ENCODE measurements around the gene UPB1.
"Not testable (repeated sequence)": the region's sequence is repeated elsewhere in the genome, so short reads cannot be mapped to it uniquely, and the experiment has no call there.

Gene UPB1

DNA sequence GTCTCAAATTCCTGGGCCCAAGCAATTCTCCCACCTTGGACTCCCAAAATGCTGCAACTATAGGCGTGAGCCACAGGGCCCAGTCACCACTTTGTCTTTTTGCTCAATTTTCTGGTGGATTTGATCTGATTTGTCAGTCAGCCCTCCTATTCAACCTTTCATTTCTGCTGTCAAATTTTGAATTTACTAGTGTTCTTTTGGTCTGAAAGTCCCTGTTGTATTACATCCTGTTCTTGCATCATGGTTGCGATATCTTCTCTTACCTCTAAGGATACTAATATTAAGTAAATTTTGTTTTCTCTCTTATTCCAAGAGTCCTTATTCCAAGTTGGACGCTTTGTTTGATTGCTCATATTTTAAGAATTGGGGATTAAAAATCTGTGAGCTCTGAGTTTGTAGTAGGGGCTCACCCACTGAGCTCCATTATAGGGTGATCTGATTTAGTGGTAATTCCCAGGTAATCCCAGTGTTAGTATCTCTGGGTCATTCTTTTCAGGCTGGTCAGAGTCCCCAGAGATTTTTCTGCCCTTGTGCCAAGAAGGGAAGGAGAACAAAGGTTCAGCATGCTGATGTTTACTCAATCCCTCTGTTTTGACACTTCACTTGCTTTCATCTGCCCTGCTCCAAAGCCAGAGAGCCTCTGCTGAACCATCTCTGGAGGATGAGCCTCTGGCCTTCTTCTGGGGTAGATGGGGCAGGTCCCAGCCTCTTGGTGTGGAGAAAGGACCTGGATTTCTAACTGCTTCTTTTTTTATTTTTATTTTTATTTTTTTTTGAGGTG lies 10.0 kb downstream of the UPB1 start:
- DNase-seq (ENCODE audit: low read depth) = no peak

DNA sequence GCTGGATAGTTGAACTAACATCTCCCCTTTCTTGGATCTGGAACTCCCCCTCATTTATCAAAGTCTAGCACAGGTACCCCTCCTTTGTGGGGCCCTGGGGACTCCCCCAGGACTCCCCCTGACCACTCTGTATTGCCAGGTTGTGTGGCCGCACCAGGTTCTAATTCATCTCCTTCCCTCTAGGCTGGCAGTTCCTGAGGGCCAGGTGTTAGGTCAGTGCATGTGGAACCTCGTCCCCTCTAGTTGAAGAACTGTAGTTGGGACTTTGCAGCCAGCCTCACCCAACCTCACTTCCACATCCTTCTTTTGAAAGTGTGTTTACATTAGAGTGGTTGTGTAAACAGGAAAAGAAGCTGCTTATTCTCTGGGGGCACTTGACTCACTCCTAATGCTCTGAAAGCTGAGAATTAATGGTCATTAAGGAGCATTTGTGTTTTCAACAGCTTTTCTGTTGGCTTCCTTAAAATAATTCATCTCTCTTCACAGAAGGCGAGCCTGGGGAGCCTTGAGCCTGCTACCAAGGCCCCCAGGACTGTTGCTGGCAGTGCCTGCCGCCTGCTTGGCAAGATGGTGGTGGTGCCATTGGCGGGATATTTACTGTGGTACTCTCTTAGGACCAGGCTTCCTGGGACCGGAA lies 11.8 kb downstream of the UPB1 start:
- peak; percentile 76 for DNase-seq (ENCODE audit: low read depth)

DNA sequence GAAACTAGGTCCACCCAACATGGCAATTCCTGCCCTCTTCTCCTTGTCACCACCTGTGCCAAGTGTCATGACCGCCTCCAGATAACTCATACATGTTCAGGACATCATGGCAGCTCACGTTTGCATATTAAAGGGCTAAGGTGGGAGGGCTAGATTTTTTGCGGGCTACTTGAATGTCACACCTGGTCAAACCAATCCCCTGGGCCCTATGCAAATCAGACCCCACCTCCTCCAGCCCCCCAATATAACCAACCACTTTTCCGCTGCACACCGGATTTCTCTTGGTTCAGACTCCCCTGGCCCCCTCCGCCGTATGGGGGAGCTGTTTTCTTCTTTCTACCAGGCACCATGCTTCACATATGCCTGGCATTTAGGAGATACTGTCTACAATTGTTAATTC lies 12.6 kb downstream of the UPB1 start:
- DNase-seq (ENCODE audit: low read depth) = no peak

DNA sequence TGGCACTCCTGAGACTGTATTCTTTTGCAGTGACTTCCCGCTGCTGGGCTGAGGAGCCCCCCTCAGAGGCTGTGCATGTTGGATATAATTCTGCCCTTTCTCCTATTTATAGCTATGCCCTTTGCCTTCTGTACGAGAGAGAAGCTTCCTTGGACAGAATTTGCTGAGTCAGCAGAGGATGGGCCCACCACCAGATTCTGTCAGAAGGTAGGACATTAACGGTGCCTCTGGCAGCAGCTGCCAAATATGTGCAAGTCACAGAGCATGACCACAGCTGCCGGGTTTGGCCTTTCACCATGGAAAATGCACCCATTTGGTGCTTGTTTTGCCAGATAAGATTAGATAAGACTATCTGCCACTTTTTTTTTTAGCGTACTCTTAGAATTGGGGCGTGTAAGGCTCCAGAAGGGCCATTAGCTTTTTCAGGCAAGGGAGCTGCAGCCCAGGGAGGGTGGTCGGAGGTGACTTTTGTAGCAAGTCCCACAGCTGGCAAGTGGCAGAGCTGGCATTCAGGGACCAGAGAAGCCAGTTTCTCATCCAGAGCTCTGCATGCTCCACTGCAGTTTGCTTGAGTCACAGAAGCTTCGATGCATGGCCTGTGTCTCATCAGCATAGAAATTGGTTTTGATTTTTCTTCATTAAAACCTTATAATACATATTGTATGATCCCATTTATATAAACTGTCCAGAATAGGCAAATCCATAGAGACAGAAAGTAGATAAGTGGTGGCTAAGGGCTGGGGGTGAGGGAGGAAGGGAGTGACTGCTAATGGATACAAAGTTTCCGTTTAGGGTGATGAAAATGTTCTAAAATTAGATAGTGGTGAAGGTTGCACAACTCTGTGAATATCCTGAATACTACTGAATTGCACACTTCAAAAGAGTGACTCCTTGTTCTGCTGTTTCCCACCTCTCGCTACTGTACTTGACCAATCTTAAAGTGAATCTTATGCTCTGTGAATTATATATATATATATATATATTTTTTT lies 15.8 kb downstream of the UPB1 start:
- peak; percentile 30 for DNase-seq (ENCODE audit: low read depth)

DNA sequence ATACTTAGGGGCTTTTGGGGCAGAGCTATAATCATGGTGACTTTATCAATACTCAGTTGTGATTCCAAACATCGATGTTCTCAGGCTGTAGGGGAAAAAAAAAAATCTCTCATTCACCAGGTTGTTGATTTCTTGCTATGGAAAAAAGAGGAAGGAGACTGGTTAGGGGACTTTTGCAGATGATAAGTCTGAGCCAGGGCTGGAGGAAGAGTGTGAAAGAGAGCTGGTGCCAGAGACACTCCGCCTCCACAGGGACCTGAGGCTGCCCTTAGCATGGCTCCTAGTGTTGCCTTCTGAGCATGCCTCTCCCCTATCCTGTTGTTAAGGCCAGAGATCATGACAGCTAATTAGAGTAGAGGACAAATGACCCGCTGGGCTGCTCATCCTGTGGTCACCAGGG lies 16.9 kb downstream of the UPB1 start:
- DNase-seq (ENCODE audit: low read depth) = no peak

DNA sequence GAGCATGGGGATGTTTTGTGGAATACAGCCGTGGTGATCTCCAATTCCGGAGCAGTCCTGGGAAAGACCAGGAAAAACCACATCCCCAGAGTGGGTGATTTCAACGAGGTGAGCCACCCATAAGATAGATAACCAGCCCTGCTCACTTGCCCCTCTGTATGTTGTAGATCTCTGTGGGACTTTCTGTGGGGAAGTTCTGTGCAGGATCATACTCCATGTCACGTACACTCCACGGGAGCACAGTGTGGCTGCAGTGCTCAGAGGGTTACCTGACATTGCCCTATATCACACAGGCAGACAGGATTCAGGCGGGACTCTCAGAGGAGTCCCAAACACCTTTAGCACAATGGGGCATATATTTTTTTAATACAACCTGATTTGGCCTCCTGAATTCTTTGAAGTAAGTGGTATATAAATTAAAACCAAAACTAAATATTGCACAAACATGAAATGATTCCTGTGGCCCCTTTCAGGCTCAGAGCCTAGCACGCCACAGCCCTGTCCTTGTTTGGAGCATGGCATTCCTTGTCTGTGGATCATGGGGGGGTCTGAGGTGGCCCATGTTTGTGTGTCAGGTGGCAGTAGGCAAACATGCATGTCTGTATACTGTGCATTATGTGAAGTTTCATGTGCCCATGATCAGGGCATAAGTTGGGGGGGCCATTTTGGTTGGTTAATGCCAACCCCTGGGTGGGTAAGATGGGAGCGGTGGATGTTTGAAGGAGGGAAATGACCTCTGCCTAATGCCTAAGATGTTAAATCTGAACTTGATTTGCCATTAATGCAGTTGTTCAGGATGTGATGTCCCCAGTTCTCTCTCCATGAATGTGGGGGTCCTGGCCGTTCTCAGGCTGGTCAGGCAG lies 18.5 kb downstream of the UPB1 start:
- DNase-seq (ENCODE audit: low read depth) = no peak

DNA sequence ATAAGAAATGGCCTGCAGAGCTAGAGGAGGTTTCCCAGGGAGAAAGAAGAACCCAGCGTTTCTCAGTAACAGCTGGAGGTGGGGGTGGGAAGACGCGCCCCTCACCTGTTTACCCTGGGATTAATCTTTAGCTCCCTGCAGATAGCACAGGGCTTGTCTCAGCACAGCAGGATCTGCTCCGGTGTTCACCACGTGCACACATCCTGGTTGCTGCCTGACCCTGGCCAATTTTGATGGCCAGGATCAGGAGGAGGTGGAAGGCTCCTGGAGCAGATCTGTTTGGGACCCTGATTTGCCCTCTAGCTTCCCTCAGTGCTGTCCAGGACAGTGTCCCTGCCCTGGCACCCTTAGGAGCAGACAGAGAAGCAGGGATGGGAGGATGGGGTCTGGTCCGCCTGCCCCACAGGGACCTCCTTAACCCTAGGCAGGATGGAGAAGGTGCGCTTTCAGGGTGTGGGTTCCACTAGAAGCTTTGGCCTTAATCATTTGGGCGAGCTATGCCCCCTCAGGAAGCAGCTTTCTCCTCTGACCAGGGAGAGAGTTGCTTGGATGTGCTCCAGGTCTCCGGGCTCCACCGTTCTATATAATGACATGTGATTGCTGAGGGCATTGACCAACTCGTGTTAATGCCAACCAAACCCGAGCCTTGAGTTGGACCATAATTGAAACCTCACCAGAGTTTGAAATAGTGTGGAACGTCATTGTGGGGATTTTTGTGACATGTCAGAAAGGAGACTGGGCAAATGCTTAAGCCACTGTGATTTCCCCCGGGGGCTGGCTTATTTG lies 19.3 kb downstream of the UPB1 start:
- no peak for DNase-seq (ENCODE audit: low read depth)

DNA sequence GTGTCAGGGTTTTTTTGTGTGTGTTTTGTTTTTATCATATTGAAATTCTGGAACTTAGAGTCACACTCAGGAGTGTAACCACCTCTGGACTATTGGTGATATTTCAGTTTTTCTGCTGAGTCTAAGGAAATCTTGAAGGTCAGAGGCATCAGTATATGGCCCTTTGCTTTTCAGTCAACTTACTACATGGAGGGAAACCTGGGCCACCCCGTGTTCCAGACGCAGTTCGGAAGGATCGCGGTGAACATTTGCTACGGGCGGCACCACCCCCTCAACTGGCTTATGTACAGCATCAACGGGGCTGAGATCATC lies 19.9 kb downstream of the UPB1 start:
- no peak for DNase-seq (ENCODE audit: low read depth)

DNA sequence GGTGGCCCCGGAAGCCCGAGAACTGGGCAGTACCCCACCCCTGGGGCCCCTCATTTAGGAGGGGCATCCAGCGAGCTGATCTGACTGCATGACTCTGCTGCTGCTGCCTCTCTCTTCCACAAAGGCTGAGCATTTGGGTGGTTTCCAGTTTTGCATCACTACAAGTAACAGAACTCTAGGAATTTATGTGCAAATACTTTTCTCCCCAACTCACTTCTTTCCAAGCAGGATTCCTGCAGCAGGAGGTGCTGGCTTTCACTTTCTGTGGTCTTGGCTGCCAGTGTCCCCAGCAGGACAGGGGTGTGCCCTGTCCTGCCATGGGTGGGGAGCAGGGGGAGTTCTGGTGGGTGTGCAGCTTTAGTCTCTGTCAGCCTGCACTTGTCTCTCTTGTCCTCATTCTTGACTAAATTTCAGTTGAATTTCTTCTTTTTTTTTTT lies 21.2 kb downstream of the UPB1 start:
- peak; percentile 84 for DNase-seq (ENCODE audit: low read depth)

DNA sequence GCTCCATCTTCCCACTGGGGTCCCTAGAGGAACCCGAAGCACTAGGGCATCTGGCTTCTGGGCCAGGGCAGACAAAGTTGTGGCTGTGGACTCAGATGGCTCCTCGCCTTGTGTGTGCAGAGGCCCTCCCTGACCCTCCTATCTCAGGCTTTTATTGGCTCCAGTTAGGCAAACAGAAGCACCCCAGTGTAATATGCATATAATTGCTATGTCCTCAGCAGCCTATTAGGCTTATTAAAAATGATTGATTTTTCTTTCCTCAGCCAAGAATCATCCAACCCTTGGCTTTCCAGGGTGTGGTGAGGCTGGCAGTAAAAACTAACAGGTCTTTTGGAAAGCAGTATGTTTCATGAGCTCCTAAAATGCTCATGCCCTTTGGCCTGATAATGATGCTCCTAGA lies 22.3 kb downstream of the UPB1 start:
- DNase-seq (ENCODE audit: low read depth) = no peak

DNA sequence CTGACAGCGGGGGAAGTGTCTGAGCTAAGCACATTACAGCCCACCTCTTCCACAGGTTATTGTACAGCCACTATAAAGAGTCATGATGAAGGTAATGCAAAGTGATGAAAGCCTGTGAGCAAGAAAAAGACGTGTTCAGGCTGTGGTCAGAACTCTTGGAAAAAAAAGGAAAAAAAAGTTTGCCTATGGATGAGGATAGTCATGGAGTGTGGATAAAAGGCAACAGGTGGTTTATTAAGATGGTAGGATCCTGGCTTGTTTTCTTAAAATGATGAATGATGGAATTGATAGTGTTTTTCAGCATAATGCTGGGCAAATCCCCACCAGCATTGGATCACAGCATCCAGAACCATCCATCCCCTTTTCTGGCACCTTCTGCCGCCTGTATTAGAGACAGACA lies 23.1 kb downstream of the UPB1 start:
- no peak for DNase-seq (ENCODE audit: low read depth)

DNA sequence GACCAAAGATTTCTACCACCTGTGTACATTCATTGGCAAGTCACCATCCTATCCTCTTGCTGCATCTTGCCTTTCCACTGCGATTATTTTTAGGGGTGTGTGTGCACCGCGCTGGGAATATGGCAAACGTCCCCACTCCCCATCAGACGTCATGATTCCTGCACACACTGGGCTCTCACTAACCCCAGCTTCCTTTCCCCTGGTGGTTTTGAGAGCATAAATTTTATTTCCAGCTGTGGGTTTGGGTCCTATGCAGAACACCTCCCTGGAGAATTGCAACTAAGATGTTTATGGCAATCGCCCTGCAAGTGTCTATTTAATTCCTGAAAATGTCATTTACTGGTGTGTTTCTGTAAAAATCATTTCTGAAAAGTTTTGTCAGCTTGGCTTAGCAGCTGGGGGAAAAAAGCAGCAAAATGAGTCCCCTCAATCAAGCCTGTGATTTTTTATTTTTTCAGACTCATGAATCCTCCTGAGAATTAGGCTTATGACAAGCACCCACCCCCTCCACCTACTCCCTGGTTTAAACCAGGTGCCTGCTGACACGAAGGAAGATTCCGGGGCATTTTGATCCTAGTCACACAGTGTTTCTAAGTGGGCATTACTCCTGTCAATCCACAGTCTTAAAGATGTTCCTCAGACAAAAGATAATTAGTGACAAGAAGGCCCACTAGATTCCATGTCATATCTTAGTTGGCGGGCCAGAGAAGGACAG lies 23.8 kb downstream of the UPB1 start:
- no peak for DNase-seq (ENCODE audit: low read depth)

DNA sequence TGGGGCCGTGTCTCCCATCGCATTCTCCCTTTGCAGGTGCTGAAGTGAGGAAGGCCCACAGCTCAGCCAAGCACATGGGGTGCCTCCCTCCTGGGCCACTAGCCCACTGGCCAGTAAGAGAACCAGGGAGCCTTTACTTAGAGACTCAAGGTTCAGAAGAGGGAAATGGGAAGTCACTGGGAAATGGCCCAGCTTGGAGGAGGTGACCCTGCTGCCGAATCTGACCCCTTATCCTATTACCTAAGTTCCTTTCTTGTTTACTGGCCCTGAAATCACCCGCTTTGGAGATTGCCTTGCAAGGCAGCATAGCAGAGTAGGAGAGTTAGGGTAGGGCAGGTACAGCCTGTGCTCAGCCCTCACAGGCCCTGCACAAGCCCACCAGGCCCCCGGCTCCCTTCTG lies 24.4 kb downstream of the UPB1 start:
- DNase-seq (ENCODE audit: low read depth) = no peak

DNA sequence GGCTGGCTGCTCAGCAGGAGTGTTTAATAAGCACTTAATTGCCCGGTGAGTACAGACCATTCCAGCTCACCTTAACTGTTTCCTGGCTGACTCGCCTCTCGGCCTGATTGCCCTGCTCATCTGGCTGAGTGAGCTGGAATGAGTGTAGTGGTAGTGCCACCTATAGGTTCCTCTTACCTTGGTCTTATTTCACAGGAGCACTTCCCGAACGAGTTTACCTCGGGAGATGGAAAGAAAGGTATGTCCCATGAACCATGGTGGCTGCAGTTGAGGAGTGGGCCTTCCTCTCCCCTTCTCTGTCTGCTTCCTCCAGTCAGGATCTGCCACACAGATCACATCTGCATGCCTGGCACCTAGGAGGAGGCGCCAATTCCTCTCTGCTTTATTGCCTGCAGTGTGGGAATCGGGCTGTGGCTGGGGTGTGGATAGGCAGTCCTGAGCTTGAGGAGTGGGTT lies 26.7 kb downstream of the UPB1 start:
- DNase-seq (ENCODE audit: low read depth) = peak; percentile 78

DNA sequence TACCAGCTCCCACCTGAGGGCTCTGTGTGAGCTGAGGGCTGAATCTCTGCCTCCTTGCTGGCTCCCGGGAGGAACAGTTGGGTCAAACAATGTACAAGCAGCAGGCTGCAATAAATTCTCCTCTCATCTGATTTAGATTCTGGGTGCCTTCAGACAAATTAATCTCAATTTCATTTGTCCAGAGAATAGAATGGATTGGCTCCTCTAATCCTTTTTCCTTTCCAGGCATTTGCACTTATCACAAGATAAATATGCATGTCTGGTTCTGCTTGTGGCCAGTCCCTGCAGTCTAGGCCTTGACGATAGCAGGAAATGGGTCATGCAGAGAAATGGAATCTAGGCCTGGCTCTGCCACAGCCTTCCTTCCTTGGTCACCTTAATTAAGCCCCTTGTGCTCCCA lies 28.7 kb downstream of the UPB1 start:
- peak; percentile 50 for DNase-seq (ENCODE audit: low read depth)

DNA sequence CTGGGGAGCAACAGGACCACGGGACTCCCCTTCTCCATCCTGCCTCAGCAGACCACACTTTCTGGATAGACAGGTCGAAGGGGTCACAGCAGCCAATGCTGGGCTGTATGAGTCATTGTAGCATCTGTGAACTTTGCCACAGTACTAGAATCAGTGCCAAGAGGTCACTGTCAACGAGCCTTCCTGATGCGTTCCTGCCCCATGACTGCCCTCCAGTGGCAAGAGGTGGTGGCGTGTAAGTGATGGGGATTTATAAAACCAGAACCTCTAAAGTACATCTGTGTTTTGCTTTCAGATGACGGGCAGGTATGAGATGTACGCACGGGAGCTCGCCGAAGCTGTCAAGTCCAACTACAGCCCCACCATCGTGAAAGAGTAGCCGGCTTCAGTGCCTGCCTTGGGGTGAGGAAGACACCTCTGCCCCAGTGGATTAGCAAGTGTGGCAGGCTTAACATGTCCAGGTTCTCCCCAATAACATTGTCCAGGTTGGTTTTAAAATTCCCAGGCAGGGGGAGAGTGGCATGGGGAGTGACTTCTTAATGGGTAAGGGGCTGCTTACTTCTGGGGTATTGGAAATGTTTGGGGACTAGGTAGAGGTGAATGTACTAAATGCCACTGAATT lies 30.4 kb downstream of the UPB1 start:
- peak; percentile 79 for DNase-seq (ENCODE audit: low read depth)

DNA sequence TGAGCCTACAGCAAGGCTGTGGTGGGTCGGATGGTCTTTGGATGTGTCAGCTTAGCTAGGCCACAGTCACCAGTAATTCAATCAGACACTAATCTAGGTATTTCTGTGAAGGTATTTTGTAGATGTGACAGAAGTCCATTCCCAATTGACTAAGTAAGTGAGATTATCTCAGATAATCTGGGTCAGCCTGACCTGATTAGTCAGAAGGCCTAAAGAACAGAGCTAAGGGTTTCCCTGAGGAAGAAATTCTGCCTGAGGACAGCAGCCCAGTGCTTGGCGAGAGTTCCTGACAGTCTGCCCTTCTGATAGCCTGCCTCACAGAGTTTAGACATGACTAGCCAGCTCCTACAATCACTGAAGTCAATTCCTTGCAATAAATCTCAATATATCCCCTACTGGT lies 31.1 kb downstream of the UPB1 start:
- peak; percentile 23 for DNase-seq (ENCODE audit: low read depth)

DNA sequence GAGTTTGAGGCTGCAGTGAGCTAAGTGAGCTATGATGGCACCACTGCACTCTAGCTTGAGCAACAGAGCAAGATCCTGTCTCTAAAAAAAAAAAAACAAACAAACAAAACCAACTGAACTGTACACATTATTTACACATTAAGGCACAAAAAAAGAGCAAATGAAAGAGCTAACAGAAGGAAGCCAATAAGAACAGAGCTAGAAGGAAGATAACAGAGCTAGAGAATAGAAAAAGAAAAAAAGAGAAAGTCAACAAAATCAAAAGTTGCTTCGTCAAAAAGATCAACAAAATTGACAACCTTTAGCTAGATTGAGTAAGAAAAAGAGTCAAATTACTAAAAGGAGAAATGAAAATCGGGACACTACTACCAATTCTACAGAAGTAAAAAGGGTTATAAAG lies 34.8 kb downstream of the UPB1 start:
- DNase-seq (ENCODE audit: low read depth) = no peak

DNA sequence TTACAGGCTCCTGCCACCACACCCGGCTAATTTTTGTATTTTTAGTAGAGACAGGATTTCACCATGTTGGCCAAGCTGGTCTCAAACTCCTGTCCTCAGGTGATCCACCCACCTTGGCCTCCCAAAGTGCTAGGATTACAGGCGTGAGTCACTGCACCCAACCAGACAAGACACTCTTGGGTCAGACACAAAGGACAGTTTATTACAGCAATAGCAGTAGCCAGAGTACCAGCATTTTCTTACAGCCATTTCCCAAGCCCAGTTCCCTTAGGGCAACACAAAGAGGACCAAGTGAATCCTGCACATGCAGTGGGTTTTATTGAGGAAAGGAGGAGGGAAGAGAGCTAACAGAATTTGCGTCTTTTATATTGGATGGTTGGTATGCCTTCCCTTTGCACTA lies 35.8 kb downstream of the UPB1 start:
- DNase-seq (ENCODE audit: low read depth) = not testable (repeated sequence)

DNA sequence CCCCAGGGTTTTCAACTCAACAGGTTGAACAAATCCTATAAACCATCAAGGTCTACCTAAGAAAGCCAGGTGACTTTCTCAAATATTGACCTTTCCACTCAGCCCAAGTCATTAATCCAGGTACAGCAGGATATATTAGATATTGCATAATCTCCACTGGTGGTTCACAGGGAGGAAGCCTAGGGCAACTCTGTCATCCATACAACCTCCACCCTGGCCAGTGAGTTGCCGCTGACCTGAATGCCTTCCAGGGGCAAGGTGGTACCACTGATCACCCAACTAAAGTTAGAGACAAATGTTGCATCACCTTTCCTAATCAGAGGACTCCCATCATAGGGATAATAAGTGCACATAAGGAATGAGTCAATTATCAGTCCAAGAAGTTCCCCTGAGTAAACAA lies 36.9 kb downstream of the UPB1 start:
- DNase-seq (ENCODE audit: low read depth) = no peak

Data from ELR (cell line).